NB4 (cell line): ENCODE results near the gene PRUNE2.
A peak's percentile ranks its signal among the peaks of the same experiment; 100 is the strongest.
"Not testable (repeated sequence)": the region's sequence is repeated elsewhere in the genome, so short reads cannot be mapped to it uniquely, and the experiment has no call there.

Source experiments
- DNase-seq: peaks from one replicate; pipeline ENCODE4 v3.0.0; 2010; ENCODE audit warnings: low read depth
- H3K4me3 ChIP-seq: one replicate; pipeline ENCODE4 v1.5.1; 2011; ENCODE audit warnings: mild to moderate bottlenecking, low read depth, low read length, moderate library complexity
- CTCF ChIP-seq: IDR thresholded peaks from one replicate; pipeline ENCODE4 v1.5.1; 2012; ENCODE audit warnings: low read depth, low read length
- MAX ChIP-seq: IDR thresholded peaks from 2 replicates; pipeline ENCODE4 v1.6.1; 2011; ENCODE audit warnings: low read depth, low read length
- MYC ChIP-seq: IDR thresholded peaks from 2 replicates; pipeline ENCODE4 v1.6.1; 2011; ENCODE audit warnings: low read depth, low read length
- POLR2A ChIP-seq: IDR thresholded peaks from 2 replicates; pipeline ENCODE4 v1.6.1; 2011; ENCODE audit warnings: mild to moderate bottlenecking; ENCODE audit not compliant: insufficient read length; ENCODE audit errors: extremely low read depth

The PRUNE2 gene

GRCh38 chr9:76756941-76757673 lies 148.8 kb downstream of the PRUNE2 start:
- H3K4me3 ChIP-seq = no peak overlapping the region
- TF ChIP-seq MAX = no peak
- no peak for TF ChIP-seq CTCF
- no peak for TF ChIP-seq MYC
- no peak for TF ChIP-seq POLR2A
- no peak for DNase-seq

GRCh38 chr9:76756268-76756640 lies 149.7 kb downstream of the PRUNE2 start:
- TF ChIP-seq CTCF (peak; percentile 38), MAX (no peak)
- no peak overlapping the region for H3K4me3 ChIP-seq
- DNase-seq = peak; percentile 63

- DNase-seq = no peak
- TF ChIP-seq MAX = no peak
- TF ChIP-seq CTCF = no peak
- TF ChIP-seq MYC = no peak
- TF ChIP-seq POLR2A = no peak
- no peak overlapping the region for H3K4me3 ChIP-seq
Measured at GRCh38 chr9:76751001-76751400, 154.9 kb downstream of the PRUNE2 start.

GRCh38 chr9:76744336-76744735 lies 161.6 kb downstream of the PRUNE2 start:
- DNase-seq = no peak
- TF ChIP-seq POLR2A (no peak), MYC (no peak), MAX (no peak), CTCF (no peak)
- H3K4me3 ChIP-seq = no peak overlapping the region

GRCh38 chr9:76743931-76744330 lies 162.0 kb downstream of the PRUNE2 start:
- TF ChIP-seq POLR2A (no peak), CTCF (no peak), MYC (no peak), MAX (no peak)
- no peak for DNase-seq
- H3K4me3 ChIP-seq = no peak overlapping the region

GRCh38 chr9:76742890-76743289 lies 163.0 kb downstream of the PRUNE2 start:
- DNase-seq, H3K4me3 ChIP-seq: not testable (repeated sequence)
